WTC11 (cell line): Measurements from ENCODE around the gene COMMD7. TPM values are rescaled to one million over a fixed set of nuclear protein-coding genes. Genes with fewer than 3 reads are reported as not detected.
"Not testable (repeated sequence)": the region's sequence is repeated elsewhere in the genome, so short reads cannot be mapped to it uniquely, and the experiment has no call there.

Source experiments
- ATAC-seq: fragments of 200-7000 bp; cut with Tn5 transposase; 2 replicates; pipeline ENCODE4 v1.10.0; 2021; ENCODE audit warnings: mild to moderate bottlenecking, moderate library complexity
- CTCF ChIA-PET: fragments of 300-600 bp; sonication (Branson Sonifier 250); formaldehyde crosslinking; loops from one replicate; lab custom pipeline; 2021; ENCODE audit warnings: antibody characterized with exemption; lab: Charles Lee
- POLR2A ChIA-PET: fragments of 350-600 bp; sonication (Branson Sonifier 250); formaldehyde crosslinking; loops from one replicate; lab custom pipeline; 2021; ENCODE audit warnings: antibody characterized with exemption; lab: Charles Lee
- DNase-seq: peaks from one replicate; pipeline ENCODE4 v3.0.0; 2021; ENCODE audit warnings: low spot score
- H3K27ac Mint-ChIP-seq: 2 replicates; pipeline ENCODE4 v1.8.0; 2021; ENCODE audit warnings: mixed read lengths
- H3K27me3 Mint-ChIP-seq: 2 replicates; pipeline ENCODE4 v1.8.0; 2021; ENCODE audit warnings: low read depth, mild to moderate bottlenecking, moderate library complexity, mixed read lengths
- H3K36me3 Mint-ChIP-seq: 2 replicates; pipeline ENCODE4 v1.8.0; 2021; ENCODE audit warnings: mixed read lengths
- H3K4me1 Mint-ChIP-seq: 2 replicates; pipeline ENCODE4 v1.8.0; 2022; ENCODE audit warnings: mixed read lengths
- H3K4me3 Mint-ChIP-seq: 2 replicates; pipeline ENCODE4 v1.8.0; 2021; ENCODE audit warnings: mild to moderate bottlenecking, moderate library complexity, mixed read lengths
- H3K9me3 Mint-ChIP-seq: 2 replicates; pipeline ENCODE4 v1.8.0; 2021; ENCODE audit warnings: mixed read lengths
- PRRX2 ChIP-seq: fragments of 250-450 bp; sonication (Bioruptor Pico); IDR thresholded peaks from 2 replicates; pipeline ENCODE4 v1.8.0; 2021; ENCODE audit warnings: mild to moderate bottlenecking
- RORB ChIP-seq: fragments of 250-450 bp; sonication (Bioruptor Pico); IDR thresholded peaks from 2 replicates; pipeline ENCODE4 v1.9.0; 2021; ENCODE audit warnings: mild to moderate bottlenecking
- ZNF121 ChIP-seq: sonication (generic); formaldehyde crosslinking; IDR thresholded peaks from 2 replicates; pipeline ENCODE4 v1.8.0; 2023; ENCODE audit warnings: missing genetic modification reagents
- total RNA-seq: library from RNA; stranded (reverse); gene quantifications from 3 replicates; pipeline ENCODE4 v1.2.3, GENCODE V29; 2021
- TF ChIP-seq, protein P1 (sequence below): sonication (generic); formaldehyde crosslinking; IDR thresholded peaks from 2 replicates; pipeline ENCODE4 v1.8.1; 2022; ENCODE audit warnings: mild to moderate bottlenecking, missing genetic modification reagents, moderate library complexity, borderline replicate concordance
- TF ChIP-seq, protein P2 (sequence below): sonication (generic); formaldehyde crosslinking; IDR thresholded peaks from 2 replicates; pipeline ENCODE4 v1.8.0; 2022; ENCODE audit warnings: mild to moderate bottlenecking, missing genetic modification reagents
- TF ChIP-seq, protein P3 (sequence below): sonication (generic); formaldehyde crosslinking; IDR thresholded peaks from 2 replicates; pipeline ENCODE4 v1.8.1; 2023; ENCODE audit warnings: mild to moderate bottlenecking, missing genetic modification reagents, borderline replicate concordance

COMMD7 gene
- total RNA-seq, 1 experiment from 2014 or later, result 42.3 TPM

DNA sequence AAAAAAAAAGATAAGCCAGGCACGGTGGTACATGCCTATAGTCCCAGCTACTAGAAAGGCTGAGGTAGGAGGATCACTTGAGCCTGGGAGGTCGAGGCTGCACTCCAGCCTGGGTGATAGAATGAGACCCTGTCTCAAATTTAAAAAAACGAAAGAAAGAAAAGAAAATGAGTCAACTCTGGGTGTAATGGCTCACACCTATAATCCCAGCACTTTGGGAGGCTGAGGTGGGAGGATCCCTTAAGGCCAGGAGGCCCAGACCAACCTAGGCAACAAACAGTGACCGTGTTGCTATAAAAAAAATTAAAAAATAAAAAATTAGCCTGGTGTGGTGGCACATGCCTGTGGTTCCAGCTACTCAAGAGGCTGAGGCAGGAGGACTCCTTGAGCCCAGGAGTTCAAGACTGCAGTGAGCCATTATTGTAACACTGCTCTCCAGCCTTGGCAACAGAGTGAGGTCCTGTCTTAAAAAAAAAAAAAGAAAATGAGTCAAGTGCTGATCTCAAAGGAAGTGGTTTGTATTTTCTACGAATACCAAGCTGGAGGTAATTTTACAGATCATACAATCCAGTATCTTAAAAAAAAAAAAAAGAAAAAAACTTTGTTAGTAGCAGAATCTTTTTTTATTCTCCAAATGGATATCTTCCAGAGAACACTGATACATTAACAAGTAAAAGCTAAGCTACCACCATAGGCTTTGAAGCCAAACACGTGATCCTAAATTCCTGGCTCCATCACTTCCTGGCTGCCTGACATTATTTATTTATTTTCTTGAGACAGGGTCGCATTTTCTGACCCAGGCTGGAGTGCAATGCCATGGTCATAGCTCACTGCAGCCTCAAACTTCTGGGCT is 5.7 kb downstream of the COMMD7 start (continued):
- TF ChIP-seq, protein P1, sequence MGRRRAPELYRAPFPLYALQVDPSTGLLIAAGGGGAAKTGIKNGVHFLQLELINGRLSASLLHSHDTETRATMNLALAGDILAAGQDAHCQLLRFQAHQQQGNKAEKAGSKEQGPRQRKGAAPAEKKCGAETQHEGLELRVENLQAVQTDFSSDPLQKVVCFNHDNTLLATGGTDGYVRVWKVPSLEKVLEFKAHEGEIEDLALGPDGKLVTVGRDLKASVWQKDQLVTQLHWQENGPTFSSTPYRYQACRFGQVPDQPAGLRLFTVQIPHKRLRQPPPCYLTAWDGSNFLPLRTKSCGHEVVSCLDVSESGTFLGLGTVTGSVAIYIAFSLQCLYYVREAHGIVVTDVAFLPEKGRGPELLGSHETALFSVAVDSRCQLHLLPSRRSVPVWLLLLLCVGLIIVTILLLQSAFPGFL, result no peak
- no peak for TF ChIP-seq RORB (CRISPR knock-in tag)
- TF ChIP-seq, protein P2, sequence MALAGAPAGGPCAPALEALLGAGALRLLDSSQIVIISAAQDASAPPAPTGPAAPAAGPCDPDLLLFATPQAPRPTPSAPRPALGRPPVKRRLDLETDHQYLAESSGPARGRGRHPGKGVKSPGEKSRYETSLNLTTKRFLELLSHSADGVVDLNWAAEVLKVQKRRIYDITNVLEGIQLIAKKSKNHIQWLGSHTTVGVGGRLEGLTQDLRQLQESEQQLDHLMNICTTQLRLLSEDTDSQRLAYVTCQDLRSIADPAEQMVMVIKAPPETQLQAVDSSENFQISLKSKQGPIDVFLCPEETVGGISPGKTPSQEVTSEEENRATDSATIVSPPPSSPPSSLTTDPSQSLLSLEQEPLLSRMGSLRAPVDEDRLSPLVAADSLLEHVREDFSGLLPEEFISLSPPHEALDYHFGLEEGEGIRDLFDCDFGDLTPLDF (CRISPR knock-in tag), result no peak

DNA sequence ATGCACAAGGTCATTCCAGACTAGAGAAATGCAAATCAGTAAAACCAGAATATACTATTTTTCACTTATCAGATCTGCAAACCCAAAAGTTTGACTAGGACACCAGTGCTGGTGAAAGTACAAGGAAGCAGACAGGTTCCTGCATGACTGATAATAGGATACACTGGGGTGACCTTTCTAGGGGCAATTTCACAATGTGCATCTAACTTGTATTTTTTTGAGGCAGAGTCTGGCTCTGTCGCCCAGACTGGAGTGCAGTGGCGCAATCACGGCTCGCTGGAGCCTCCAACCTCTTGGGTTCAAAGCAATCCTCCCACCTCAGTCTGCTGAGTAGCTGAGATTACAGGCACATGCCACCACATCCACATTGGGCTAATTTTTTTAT is 11.4 kb downstream of the COMMD7 start:
- H3K4me3 Mint-ChIP-seq, result no peak overlapping the region
- TF ChIP-seq ZNF121, result peak; percentile 44; the same call in 1 of the 2 replicates
- TF ChIP-seq, protein P3, sequence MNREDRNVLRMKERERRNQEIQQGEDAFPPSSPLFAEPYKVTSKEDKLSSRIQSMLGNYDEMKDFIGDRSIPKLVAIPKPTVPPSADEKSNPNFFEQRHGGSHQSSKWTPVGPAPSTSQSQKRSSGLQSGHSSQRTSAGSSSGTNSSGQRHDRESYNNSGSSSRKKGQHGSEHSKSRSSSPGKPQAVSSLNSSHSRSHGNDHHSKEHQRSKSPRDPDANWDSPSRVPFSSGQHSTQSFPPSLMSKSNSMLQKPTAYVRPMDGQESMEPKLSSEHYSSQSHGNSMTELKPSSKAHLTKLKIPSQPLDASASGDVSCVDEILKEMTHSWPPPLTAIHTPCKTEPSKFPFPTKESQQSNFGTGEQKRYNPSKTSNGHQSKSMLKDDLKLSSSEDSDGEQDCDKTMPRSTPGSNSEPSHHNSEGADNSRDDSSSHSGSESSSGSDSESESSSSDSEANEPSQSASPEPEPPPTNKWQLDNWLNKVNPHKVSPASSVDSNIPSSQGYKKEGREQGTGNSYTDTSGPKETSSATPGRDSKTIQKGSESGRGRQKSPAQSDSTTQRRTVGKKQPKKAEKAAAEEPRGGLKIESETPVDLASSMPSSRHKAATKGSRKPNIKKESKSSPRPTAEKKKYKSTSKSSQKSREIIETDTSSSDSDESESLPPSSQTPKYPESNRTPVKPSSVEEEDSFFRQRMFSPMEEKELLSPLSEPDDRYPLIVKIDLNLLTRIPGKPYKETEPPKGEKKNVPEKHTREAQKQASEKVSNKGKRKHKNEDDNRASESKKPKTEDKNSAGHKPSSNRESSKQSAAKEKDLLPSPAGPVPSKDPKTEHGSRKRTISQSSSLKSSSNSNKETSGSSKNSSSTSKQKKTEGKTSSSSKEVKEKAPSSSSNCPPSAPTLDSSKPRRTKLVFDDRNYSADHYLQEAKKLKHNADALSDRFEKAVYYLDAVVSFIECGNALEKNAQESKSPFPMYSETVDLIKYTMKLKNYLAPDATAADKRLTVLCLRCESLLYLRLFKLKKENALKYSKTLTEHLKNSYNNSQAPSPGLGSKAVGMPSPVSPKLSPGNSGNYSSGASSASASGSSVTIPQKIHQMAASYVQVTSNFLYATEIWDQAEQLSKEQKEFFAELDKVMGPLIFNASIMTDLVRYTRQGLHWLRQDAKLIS (CRISPR knock-in tag), result no peak
- TF ChIP-seq, all 79 proteins: peak for 1
- ChIA-PET CTCF (interaction anchor here (0.7 to 1.6 kb wide), 2 partner anchors 46 to 59 kb away, joined by 3 to 11 read pairs; partner anchors contain the start of gene C20orf203), POLR2A (no interaction called here)
- Mint-ChIP-seq H3K4me1 (peaks cover 16% of the 10 kb centered on the region), H3K27me3 (no peaks in the 10 kb centered on the region), H3K36me3 (peaks cover 26% of the 10 kb centered on the region), H3K9me3 (no peaks in the 10 kb centered on the region), H3K27ac (peak overlapping the region; percentile 40)
- DNase-seq, result no peak
- ATAC-seq, result no peak

DNA sequence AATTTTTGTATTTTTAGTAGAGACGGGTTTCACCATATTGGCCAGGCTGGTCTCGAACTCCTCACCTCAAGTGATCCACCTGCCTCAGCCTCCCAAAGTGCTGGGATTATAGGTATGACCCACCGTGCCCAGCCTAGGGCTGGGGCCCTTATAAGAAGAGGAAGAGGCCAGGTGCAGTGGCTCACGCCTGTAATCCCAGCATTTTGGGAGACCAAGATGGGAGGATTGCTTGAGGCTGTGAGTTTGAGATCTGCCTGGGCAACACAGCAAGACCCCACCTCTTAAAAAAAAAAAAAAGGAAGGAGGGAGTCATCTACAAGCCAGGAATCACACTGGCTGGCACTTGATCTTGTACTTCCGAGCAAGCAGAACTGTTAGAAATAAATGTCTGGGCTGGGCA is 13.9 kb downstream of the COMMD7 start:
- H3K27ac Mint-ChIP-seq, result not testable (repeated sequence)
- peak; percentile 55; the same call in 1 of the 2 replicates for TF ChIP-seq ZNF121
- TF ChIP-seq, all 79 proteins: peak for 1; not testable (repeated sequence) for 78
- H3K4me3 Mint-ChIP-seq, DNase-seq, CTCF ChIA-PET, H3K27me3 Mint-ChIP-seq, ATAC-seq, H3K9me3 Mint-ChIP-seq, POLR2A ChIA-PET: not testable (repeated sequence)
- Mint-ChIP-seq H3K4me1 (peaks cover 12% of the 10 kb centered on the region), H3K36me3 (peaks cover 44% of the 10 kb centered on the region)

DNA sequence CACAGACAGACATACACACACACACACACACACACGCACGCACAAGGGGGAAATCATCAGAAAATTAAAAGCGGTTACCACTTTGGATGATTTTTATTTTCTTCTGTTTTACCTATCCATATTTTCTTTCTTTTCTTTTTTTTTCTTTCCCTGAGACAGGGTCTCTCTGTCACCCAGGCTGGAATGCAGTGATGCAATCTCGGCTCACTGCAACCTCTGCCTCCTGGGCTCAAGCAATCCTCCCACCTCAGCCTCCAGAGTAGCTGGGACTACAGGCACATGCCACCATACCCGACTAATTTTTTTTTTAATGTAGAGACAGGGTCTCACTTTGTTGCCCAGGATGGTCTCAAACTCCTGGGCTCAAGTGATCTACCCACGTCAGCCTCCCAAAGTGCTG is 14.8 kb downstream of the COMMD7 start:
- not testable (repeated sequence) for H3K9me3 Mint-ChIP-seq
- CTCF ChIA-PET, result interaction anchor here (1.5 kb wide), 1 partner anchor 50 kb away, joined by 4 read pairs; no protein-coding TSS in a partner anchor

DNA sequence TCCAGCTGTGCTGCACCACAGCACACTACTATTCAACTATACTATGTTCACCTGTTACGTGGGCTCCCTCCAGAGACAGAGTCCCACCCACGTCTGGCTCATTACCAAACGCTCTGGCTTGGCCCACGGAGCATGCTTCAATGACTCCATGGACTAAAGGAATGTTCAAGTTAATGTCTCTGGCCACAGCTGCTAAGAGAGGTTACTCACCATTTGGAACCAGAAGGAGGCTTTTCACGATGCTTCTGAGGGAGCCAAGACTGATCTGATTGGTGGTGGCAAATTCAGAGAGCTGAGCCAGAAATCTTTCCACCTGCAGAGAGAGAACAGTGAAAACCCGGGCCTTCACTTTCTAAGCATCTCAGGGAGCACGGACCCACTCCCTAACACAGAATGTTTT is 15.6 kb downstream of the COMMD7 start:
- CTCF ChIA-PET, result interaction anchor here (1.5 kb wide), 1 partner anchor 51 kb away, joined by 4 read pairs; no protein-coding TSS in a partner anchor
- Mint-ChIP-seq H3K27me3 (no peaks in the 10 kb centered on the region), H3K4me3 (no peak overlapping the region), H3K27ac (peak overlapping the region; percentile 71), H3K36me3 (peaks cover 44% of the 10 kb centered on the region), H3K4me1 (peaks cover 12% of the 10 kb centered on the region), H3K9me3 (peaks cover 4% of the 10 kb centered on the region)
- ATAC-seq, result no peak
- POLR2A ChIA-PET, result no interaction called here
- no peak for DNase-seq
- TF ChIP-seq, protein P2 (CRISPR knock-in tag), result no peak
- no peak for TF ChIP-seq PRRX2

More for the DNA sequence above, 14.8 kb downstream of the COMMD7 start:
- peak overlapping the region; percentile 96 for H3K27ac Mint-ChIP-seq
- peaks cover 12% of the 10 kb centered on the region for H3K4me1 Mint-ChIP-seq
- H3K27me3 Mint-ChIP-seq, H3K4me3 Mint-ChIP-seq, DNase-seq, POLR2A ChIA-PET, ATAC-seq: not testable (repeated sequence)
- H3K36me3 Mint-ChIP-seq, result peaks cover 44% of the 10 kb centered on the region
